OCI-LY7 (cell line): ENCODE data around the gene CIC. TPM values are rescaled to one million over a fixed set of nuclear protein-coding genes. Genes with fewer than 3 reads are reported as not detected.

ENCODE experiments used
- BruUV-seq: library from RNA; stranded (reverse); fragments of 400-500 nt; replicated peaks from 2 replicates; lab custom pipeline; 2021; lab: Mats Ljungman, UMichigan
- CTCF ChIA-PET: fragments of 300-600 bp; sonication (Branson Sonifier 250); formaldehyde crosslinking; loops from one replicate; lab custom pipeline; 2022; ENCODE audit warnings: antibody characterized with exemption; ENCODE audit not compliant: unreplicated experiment; lab: Charles Lee
- POLR2A ChIA-PET: fragments of 300-600 bp; sonication (Branson Sonifier 250); formaldehyde crosslinking; loops from one replicate; lab custom pipeline; 2022; ENCODE audit warnings: antibody characterized with exemption; lab: Charles Lee
- DNase-seq: peaks from one replicate; pipeline ENCODE4 v3.0.0-alpha.2; 2015; ENCODE audit warnings: low spot score
- H2AFZ ChIP-seq: fragments of 200-600 bp; sonication (generic), shearing (Covaris generic); 2 replicates; pipeline ENCODE4 v1.6.1; 2014; ENCODE audit warnings: mild to moderate bottlenecking, antibody characterized with exemption, low read length, moderate library complexity
- H3K27ac ChIP-seq: fragments of 200-600 bp; sonication (generic); 2 replicates; pipeline ENCODE4 v1.5.1; 2014; ENCODE audit warnings: mixed run types, low read depth, mild to moderate bottlenecking, moderate library complexity, low read length, inconsistent platforms; ENCODE audit not compliant: poor library complexity, severe bottlenecking
- H3K36me3 ChIP-seq: fragments of 200-600 bp; sonication (generic); 2 replicates; pipeline ENCODE4 v1.6.1; 2014; ENCODE audit warnings: mild to moderate bottlenecking, antibody characterized with exemption, low read length, moderate library complexity, mixed read lengths; ENCODE audit not compliant: insufficient read depth
- H3K4me1 ChIP-seq: fragments of 200-600 bp; sonication (generic); 2 replicates; pipeline ENCODE4 v1.5.1; 2014; ENCODE audit warnings: mild to moderate bottlenecking, low read length; ENCODE audit not compliant: insufficient read depth, poor library complexity, severe bottlenecking
- H3K4me2 ChIP-seq: fragments of 200-600 bp; sonication (generic); 2 replicates; pipeline ENCODE4 v1.6.1; 2014; ENCODE audit warnings: mild to moderate bottlenecking, low read length
- H3K4me3 ChIP-seq: fragments of 200-600 bp; sonication (generic); 2 replicates; pipeline ENCODE4 v1.5.1; 2014; ENCODE audit warnings: mild to moderate bottlenecking, low read depth, low read length; ENCODE audit not compliant: poor library complexity, severe bottlenecking
- H3K79me2 ChIP-seq: fragments of 200-600 bp; sonication (generic); 2 replicates; pipeline ENCODE4 v1.6.1; 2016; ENCODE audit warnings: low read depth, mild to moderate bottlenecking, low read length, moderate library complexity, mixed read lengths; ENCODE audit not compliant: insufficient read depth
- H3K9me2 ChIP-seq: fragments of 200-600 bp; sonication (generic); 2 replicates; pipeline ENCODE4 v1.6.1; 2016; ENCODE audit warnings: mild to moderate bottlenecking, low read length, mixed read lengths; ENCODE audit not compliant: insufficient read depth
- H3K9me3 ChIP-seq: fragments of 200-600 bp; sonication (generic); 2 replicates; pipeline ENCODE4 v1.6.1; 2014; ENCODE audit warnings: mild to moderate bottlenecking, mixed run types, low read length, mixed read lengths
- H4K20me1 ChIP-seq: fragments of 200-600 bp; sonication (generic); 2 replicates; pipeline ENCODE4 v1.6.1; 2014; ENCODE audit warnings: mild to moderate bottlenecking, antibody characterized with exemption, low read length, moderate library complexity, mixed read lengths; ENCODE audit not compliant: insufficient read depth
- CTCF ChIP-seq: fragments of 200-600 bp; sonication (generic); conservative IDR thresholded peaks from 2 replicates; pipeline ENCODE4 v1.5.1; 2014; ENCODE audit warnings: mild to moderate bottlenecking, antibody characterized with exemption, low read length, moderate library complexity, mixed read lengths
- EZH2phosphoT487 ChIP-seq: fragments of 200-600 bp; sonication (generic); IDR thresholded peaks from 2 replicates; pipeline ENCODE4 v1.6.1; 2018; ENCODE audit warnings: low read depth, borderline replicate concordance, mild to moderate bottlenecking, mixed run types, antibody characterized with exemption, low read length, moderate library complexity, mixed read lengths
- intact Hi-C: fragments of 100-400 bp; cut with micrococcal nuclease; formaldehyde crosslinking; loops from one replicate; pipeline ENCODE4 v1.10.0; 2022; ENCODE audit not compliant: unreplicated experiment
- total RNA-seq, 2 experiments: library from RNA; depleted of rRNA in 1 of 2; stranded (reverse); fragments of >200 nt in 1 of 2; shearing (Covaris generic) in 1 of 2; gene quantifications; 2 replicates each; pipeline ENCODE4 v1.2.3, GENCODE V29; 2014 to 2022

CIC gene
- total RNA-seq, 2 experiments from 2014 or later: 26.8 to 48.2 TPM

GRCh38 chr19:42286349-42287016 lies 17.4 kb downstream of the CIC start:
- Histone ChIP-seq H3K79me2 (peaks cover 17% of the 10 kb centered on the region), H3K36me3 (peaks cover 49% of the 10 kb centered on the region), H2AFZ (no peak overlapping the region), H3K4me3 (peak overlapping the region; percentile 89), H3K9me2 (no peaks in the 10 kb centered on the region), H3K4me2 (peak overlapping the region; percentile 93), H3K27ac (peak overlapping the region; percentile 70), H4K20me1 (peaks cover 10% of the 10 kb centered on the region; the same call in 1 of the 2 replicates), H3K9me3 (no peaks in the 10 kb centered on the region), H3K4me1 (peaks cover 41% of the 10 kb centered on the region)
- no TSS peak for BruUV-seq
- intact Hi-C loops: loop anchor here (1.0 to 10.0 kb wide), 2 partner anchors 16 to 422 kb away; partner anchors contain the start of genes PAFAH1B3, PRR19 and RPS19
- ChIA-PET POLR2A (no interaction called here), CTCF (no interaction called here)
- TF ChIP-seq EZH2phosphoT487: no peak
- TF ChIP-seq CTCF: no peak
- peak; percentile 79 for DNase-seq

- intact Hi-C loops: loop anchor here (10.0 kb wide), 1 partner anchor 422 kb away; the partner anchor contains the start of gene RPS19
- no peak overlapping the region for H3K4me3 ChIP-seq
- CTCF ChIA-PET: no interaction called here
- peak overlapping the region; percentile 93; the same call in 1 of the 2 replicates for H3K4me2 ChIP-seq
- H3K9me2 ChIP-seq: no peaks in the 10 kb centered on the region
- POLR2A ChIA-PET: no interaction called here
- no peak overlapping the region for H2AFZ ChIP-seq
- TF ChIP-seq EZH2phosphoT487: no peak
- TF ChIP-seq CTCF: no peak
- H3K4me1 ChIP-seq: peaks cover 34% of the 10 kb centered on the region
- H3K79me2 ChIP-seq: peaks cover 17% of the 10 kb centered on the region
- H3K36me3 ChIP-seq: peaks cover 56% of the 10 kb centered on the region
- H3K9me3 ChIP-seq: no peaks in the 10 kb centered on the region
- BruUV-seq: TSS peak; percentile 53
- H3K27ac ChIP-seq: peak overlapping the region; percentile 70
- peaks cover 10% of the 10 kb centered on the region; the same call in 1 of the 2 replicates for H4K20me1 ChIP-seq
- no peak for DNase-seq
Observed at GRCh38 chr19:42287017-42287826, 18.2 kb downstream of the CIC start.
